Suppressor macrophage treated with lipopolysaccharide for 1 hour (primary cell): ENCODE results near the gene RNF166.
A peak's percentile ranks its signal among the peaks of the same experiment; 100 is the strongest.

Source experiments
- DNase-seq, 3 donors: peaks; one replicate each; pipeline ENCODE4 v3.0.0-alpha.2; 2020 to 2022

Gene RNF166

GRCh38 chr16:88650749-88651275 lies 55.4 kb downstream of the RNF166 start, which contains the start of gene CYBA:
Gene CYBA, minus strand, starts transcription at chr16:88651053. Its CDS starts 40 bp downstream, at chr16:88651013.
- peak; percentile 93 to 96 (median 93) for DNase-seq

- peak; percentile 67 to 76 (median 75) for DNase-seq
Observed at GRCh38 chr16:88649924-88650748, 56.1 kb downstream of the RNF166 start.

GRCh38 chr16:88649195-88649923 lies 56.8 kb downstream of the RNF166 start:
- peak in 1 of 3 donors; percentile 40 for DNase-seq

GRCh38 chr16:88647178-88648070 lies 58.8 kb downstream of the RNF166 start:
- no peak for DNase-seq
